PC-3 (cell line): ENCODE results near the gene NFIX.

Source experiments
- EZH2 ChIP-seq: fragments of 300-600 bp; sonication (generic); IDR thresholded peaks from one replicate; pipeline ENCODE4 v1.6.1; 2017; ENCODE audit warnings: antibody characterized with exemption, mild to moderate bottlenecking, low read length; ENCODE audit not compliant: unreplicated experiment
- TF ChIP-seq, protein P1 (sequence below): fragments of 300-600 bp; sonication (generic); conservative IDR thresholded peaks from 2 replicates; pipeline ENCODE4 v1.5.1; 2017; ENCODE audit warnings: antibody characterized with exemption, low read depth, mild to moderate bottlenecking, low read length

GRCh38 chr19:13072188-13072908 lies 77.1 kb downstream of the NFIX start:
- TF ChIP-seq EZH2 = no peak
- TF ChIP-seq, protein P1, sequence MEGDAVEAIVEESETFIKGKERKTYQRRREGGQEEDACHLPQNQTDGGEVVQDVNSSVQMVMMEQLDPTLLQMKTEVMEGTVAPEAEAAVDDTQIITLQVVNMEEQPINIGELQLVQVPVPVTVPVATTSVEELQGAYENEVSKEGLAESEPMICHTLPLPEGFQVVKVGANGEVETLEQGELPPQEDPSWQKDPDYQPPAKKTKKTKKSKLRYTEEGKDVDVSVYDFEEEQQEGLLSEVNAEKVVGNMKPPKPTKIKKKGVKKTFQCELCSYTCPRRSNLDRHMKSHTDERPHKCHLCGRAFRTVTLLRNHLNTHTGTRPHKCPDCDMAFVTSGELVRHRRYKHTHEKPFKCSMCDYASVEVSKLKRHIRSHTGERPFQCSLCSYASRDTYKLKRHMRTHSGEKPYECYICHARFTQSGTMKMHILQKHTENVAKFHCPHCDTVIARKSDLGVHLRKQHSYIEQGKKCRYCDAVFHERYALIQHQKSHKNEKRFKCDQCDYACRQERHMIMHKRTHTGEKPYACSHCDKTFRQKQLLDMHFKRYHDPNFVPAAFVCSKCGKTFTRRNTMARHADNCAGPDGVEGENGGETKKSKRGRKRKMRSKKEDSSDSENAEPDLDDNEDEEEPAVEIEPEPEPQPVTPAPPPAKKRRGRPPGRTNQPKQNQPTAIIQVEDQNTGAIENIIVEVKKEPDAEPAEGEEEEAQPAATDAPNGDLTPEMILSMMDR = no peak
